Measurements from ENCODE around the gene PYGO1.
"Not testable (repeated sequence)": the region's sequence is repeated elsewhere in the genome, so short reads cannot be mapped to it uniquely, and the experiment has no call there.

Gene PYGO1

GRCh38 chr15:55499151-55499550 is 89.0 kb downstream of the PYGO1 start:
- no peak for DNase-seq

- DNase-seq: peak; percentile 83
These were observed 89.8 kb downstream of the PYGO1 start for GRCh38 chr15:55498109-55498938.

GRCh38 chr15:55496716-55497115 is 91.4 kb downstream of the PYGO1 start:
- DNase-seq: no peak

- no peak for DNase-seq
These were observed 93.2 kb downstream of the PYGO1 start for GRCh38 chr15:55494931-55495330.

- not testable (repeated sequence) for DNase-seq
These were observed 99.1 kb downstream of the PYGO1 start for GRCh38 chr15:55488952-55489600.
